K562 (cell line): ENCODE measurements around the gene CELSR3. TPM values are rescaled to one million over a fixed set of nuclear protein-coding genes. Genes with fewer than 3 reads are reported as not detected.

Experiments used
- CEBPG ChIP-seq, 3 experiments: fragments of 200-800 bp in 1 of 3; sonication (Bioruptor generic) in 1 of 3; sonication (generic) in 1 of 3; formaldehyde crosslinking in 1 of 3; IDR thresholded peaks in 2 of 3; conservative IDR thresholded peaks in 1 of 3; 2 replicates each; pipeline versions ENCODE4 v1.6.1 to v1.8.0; 2016 to 2022; ENCODE audit warnings: missing compliant biosample characterization in 2 of 3, missing genetic modification characterization in 2 of 3, mild to moderate bottlenecking in 1 of 3, missing genetic modification reagents in 1 of 3
- CHD1 ChIP-seq: fragments of 200-600 bp; sonication (generic); IDR thresholded peaks from one replicate; pipeline ENCODE4 v1.6.1; 2012; ENCODE audit warnings: mild to moderate bottlenecking, moderate library complexity, low read length, inconsistent platforms
- CHD2 ChIP-seq: IDR thresholded peaks from 2 replicates; pipeline ENCODE4 v1.6.1; 2011; ENCODE audit warnings: low read depth, low read length
- FOS ChIP-seq: IDR thresholded peaks from 3 replicates; pipeline ENCODE4 v1.6.1; 2011; ENCODE audit not compliant: insufficient read length; ENCODE audit errors: extremely low read depth
- FOXA1 ChIP-seq: fragments of 450-650 bp; IDR thresholded peaks from 2 replicates; pipeline ENCODE4 v1.6.1; 2016; ENCODE audit warnings: mild to moderate bottlenecking, borderline replicate concordance
- IRF2 ChIP-seq: sonication (generic); formaldehyde crosslinking; IDR thresholded peaks from 2 replicates; pipeline ENCODE4 v1.8.1; 2022; ENCODE audit warnings: mild to moderate bottlenecking, missing genetic modification reagents
- NEUROD1 ChIP-seq: fragments of 150-350 bp; IDR thresholded peaks from 2 replicates; pipeline ENCODE4 v1.6.1; 2014; ENCODE audit warnings: borderline replicate concordance, low read length, low read depth; ENCODE audit not compliant: partially characterized antibody
- PKNOX1 ChIP-seq: fragments of 450-650 bp; IDR thresholded peaks from 2 replicates; pipeline ENCODE4 v1.6.1; 2016
- PRPF4 ChIP-seq: fragments of 200-400 bp; formaldehyde crosslinking; IDR thresholded peaks from one replicate; pipeline ENCODE4 v1.6.1; 2017; ENCODE audit warnings: low read length, low read depth, mild to moderate bottlenecking; ENCODE audit not compliant: insufficient read depth, poor library complexity, severe bottlenecking
- SRF ChIP-seq, 2 experiments: fragments of 250-450, 450-650 bp in 1 of 2; sonication (Bioruptor Pico) in 1 of 2; sonication (generic) in 1 of 2; formaldehyde crosslinking; IDR thresholded peaks; 2 replicates each; pipeline versions ENCODE4 v1.5.0 to v1.5.1; 2020 to 2022; ENCODE audit warnings: mild to moderate bottlenecking in 1 of 2, missing genetic modification reagents in 1 of 2
- SRSF7 ChIP-seq: fragments of 200-400 bp; formaldehyde crosslinking; optimal IDR thresholded peaks from 2 replicates; pipeline ENCODE3; 2017; ENCODE audit warnings: mild to moderate bottlenecking, low read depth, low read length
- ZNF143 ChIP-seq: sonication (generic); formaldehyde crosslinking; IDR thresholded peaks from 2 replicates; pipeline ENCODE4 v1.9.0; 2022; ENCODE audit warnings: mild to moderate bottlenecking, missing genetic modification reagents
- ZNF232 ChIP-seq: sonication (generic); formaldehyde crosslinking; IDR thresholded peaks from 2 replicates; pipeline ENCODE4 v1.8.0; 2022; ENCODE audit warnings: mild to moderate bottlenecking, missing genetic modification reagents
- ZNF407 ChIP-seq: fragments of 450-650 bp; IDR thresholded peaks from 2 replicates; pipeline ENCODE4 v1.6.1; 2016; ENCODE audit warnings: low read depth
- ZNF639 ChIP-seq, 2 experiments: fragments of 200-800 bp in 1 of 2; sonication (Bioruptor generic) in 1 of 2; sonication (generic) in 1 of 2; formaldehyde crosslinking in 1 of 2; IDR thresholded peaks in 1 of 2; conservative IDR thresholded peaks in 1 of 2; 2 replicates each; pipeline versions ENCODE4 v1.5.0 to v1.6.1; 2016 to 2020; ENCODE audit warnings: missing compliant biosample characterization in 1 of 2, missing genetic modification characterization in 1 of 2, missing genetic modification reagents in 1 of 2
- polyA plus RNA-seq, 8 experiments: library from polyadenylated mRNA; depleted of rRNA in 4 of 8; stranded (reverse) in 5 of 8; unstranded in 3 of 8; fragments of >200 nt; fragmentation: Nextera tagmentation in 2 of 8; fragmentation: Illumina TruSeq in 1 of 8; extraction: Ambion mirVana in 2 of 8; extraction: Trizol in 1 of 8; gene quantifications; 2 replicates each; pipeline versions ENCODE4 v1.2.1 to v1.2.3, GENCODE V29; 2011 to 2014; ENCODE audit warnings: inconsistent platforms in 1 of 8, missing spikeins in 1 of 8
- total RNA-seq, 7 experiments: library from RNA; depleted of rRNA in 6 of 7; stranded (reverse); fragments of >200 nt in 6 of 7; fragmentation: Illumina TruSeq in 2 of 7; extraction: Trizol in 2 of 7; gene quantifications; 2 replicates each; pipeline versions ENCODE4 v1.2.1 to v1.2.3, GENCODE V29; 2011 to 2021; ENCODE audit warnings: low replicate concordance in 1 of 7

CELSR3 gene
- total and polyA plus RNA-seq, 9 of the 15 experiments (the other 6 are each of a cell fraction or from before 2014, with no cell fraction given): 0.10 to 2.7 (median 0.76) TPM

- TF ChIP-seq NEUROD1: no peak
- peak; percentile 62 for TF ChIP-seq PKNOX1
- TF ChIP-seq ZNF407: no peak
- no peak for TF ChIP-seq IRF2 (CRISPR knock-in tag)
- peak; percentile 27; the same call in 1 of the 2 replicates for TF ChIP-seq CEBPG (CRISPR knock-in tag; IDR thresholded peaks at IDR 0.05)
- no peak for TF ChIP-seq CEBPG (tag; conservative IDR thresholded peaks at IDR 0.05 in 1 of 2, IDR thresholded peaks at IDR 0.05 in 1 of 2)
- 0 out of 2 replicates have a peak, but pooled peaks have one; percentile 37 for TF ChIP-seq ZNF143 (CRISPR knock-in tag)
- TF ChIP-seq SRF (CRISPR knock-in tag; IDR thresholded peaks at IDR 0.05): peak in 1 of 2 experiments; percentile 53; a peak in 1 of 4 replicates
- TF ChIP-seq SRSF7: no peak
- TF ChIP-seq CHD2: peak; percentile 52; the same call in 1 of the 2 replicates
- peak; percentile 92; the same call in 1 of the 2 replicates for TF ChIP-seq ZNF232 (CRISPR knock-in tag)
- peak in 1 of 2 experiments; percentile 44; a peak in 1 of 4 replicates for TF ChIP-seq ZNF639 (CRISPR knock-in tag; conservative IDR thresholded peaks at IDR 0.05 in 1 of 2, IDR thresholded peaks at IDR 0.05 in 1 of 2)
- no peak for TF ChIP-seq CHD1
- no peak for TF ChIP-seq FOXA1
- TF ChIP-seq FOS: peak; percentile 41
- TF ChIP-seq PRPF4: no peak
Observed at GRCh38 chr3:48663489-48664312, 1.0 kb upstream of the CELSR3 start (continued).
